Cardiac muscle cell (in vitro differentiated cells and primary cell): ENCODE results near the gene FAM228B. TPM values are rescaled to one million over a fixed set of nuclear protein-coding genes. Genes with fewer than 3 reads are reported as not detected.
"Not testable (repeated sequence)": the region's sequence is repeated elsewhere in the genome, so short reads cannot be mapped to it uniquely, and the experiment has no call there.

Source experiments
- DNase-seq, 2 donors: peaks; one replicate each; pipeline versions ENCODE4 v3.0.0 to v3.0.0-alpha.2; 2010 to 2017; ENCODE audit warnings: low read depth in 1 of 2, low spot score in 1 of 2
- H3K27ac ChIP-seq: fragments of 200-600 bp; sonication (generic); 2 replicates; pipeline ENCODE4 v1.5.1; 2016
- H3K27me3 ChIP-seq: fragments of 200-600 bp; sonication (generic); 2 replicates; pipeline ENCODE4 v1.6.0; 2016; ENCODE audit warnings: control low read depth
- H3K36me3 ChIP-seq: fragments of 200-600 bp; sonication (generic); 2 replicates; pipeline ENCODE4 v1.5.1; 2016; ENCODE audit warnings: control low read depth
- H3K4me1 ChIP-seq: fragments of 200-600 bp; sonication (generic); 2 replicates; pipeline ENCODE4 v1.8.1; 2017; ENCODE audit warnings: low read depth, mild to moderate bottlenecking, mixed run types
- H3K4me3 ChIP-seq: fragments of 200-600 bp; sonication (generic); 2 replicates; pipeline ENCODE4 v1.5.1; 2016; ENCODE audit warnings: mild to moderate bottlenecking
- H3K9me3 ChIP-seq: fragments of 200-600 bp; sonication (generic); 2 replicates; pipeline ENCODE4 v1.5.1; 2017; ENCODE audit warnings: low read depth, mild to moderate bottlenecking, control low read depth
- polyA plus RNA-seq: library from polyadenylated mRNA; unstranded; fragments of >200 nt; fragmentation: Nextera tagmentation; extraction: Ambion mirVana; gene quantifications from 2 replicates; pipeline ENCODE4 v1.2.1, GENCODE V29; 2016
- total RNA-seq: library from RNA; depleted of rRNA; stranded (reverse); fragments of >200 nt; gene quantifications from 2 replicates; pipeline ENCODE4 v1.2.3, GENCODE V29; 2016
- TF ChIP-seq, protein P1 (sequence below): IDR thresholded peaks from 2 replicates; pipeline ENCODE4 v1.5.1; 2012; ENCODE audit warnings: low read depth, mild to moderate bottlenecking, low read length

The FAM228B gene
- total and polyA plus RNA-seq, 2 experiments from 2014 or later = 16.3 to 60.5 TPM

DNA sequence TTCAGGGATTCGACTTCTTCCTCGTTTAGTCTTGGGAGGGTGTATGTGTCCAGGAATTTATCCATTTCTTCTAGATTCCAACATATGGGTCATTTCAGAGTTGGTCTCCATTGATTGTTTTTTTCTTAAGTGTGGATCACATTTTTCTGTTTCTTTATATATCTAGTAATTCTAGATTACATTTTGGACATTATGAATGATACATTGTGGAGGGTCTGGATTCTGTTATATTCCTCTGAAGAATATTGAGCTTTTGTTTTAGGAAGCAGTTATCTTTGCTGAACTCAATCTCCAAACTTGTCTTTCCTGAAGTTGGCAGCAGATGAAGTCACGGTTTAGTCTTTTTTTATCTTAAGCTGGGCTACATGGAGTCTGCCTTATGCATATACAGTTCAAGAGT, 9.3 kb downstream of the FAM228B start:
- H3K27me3 ChIP-seq = no peaks in the 10 kb centered on the region
- no peak overlapping the region for H3K4me3 ChIP-seq
- no peaks in the 10 kb centered on the region for H3K4me1 ChIP-seq
- no peak for DNase-seq
- no peaks in the 10 kb centered on the region for H3K9me3 ChIP-seq
- TF ChIP-seq, protein P1, sequence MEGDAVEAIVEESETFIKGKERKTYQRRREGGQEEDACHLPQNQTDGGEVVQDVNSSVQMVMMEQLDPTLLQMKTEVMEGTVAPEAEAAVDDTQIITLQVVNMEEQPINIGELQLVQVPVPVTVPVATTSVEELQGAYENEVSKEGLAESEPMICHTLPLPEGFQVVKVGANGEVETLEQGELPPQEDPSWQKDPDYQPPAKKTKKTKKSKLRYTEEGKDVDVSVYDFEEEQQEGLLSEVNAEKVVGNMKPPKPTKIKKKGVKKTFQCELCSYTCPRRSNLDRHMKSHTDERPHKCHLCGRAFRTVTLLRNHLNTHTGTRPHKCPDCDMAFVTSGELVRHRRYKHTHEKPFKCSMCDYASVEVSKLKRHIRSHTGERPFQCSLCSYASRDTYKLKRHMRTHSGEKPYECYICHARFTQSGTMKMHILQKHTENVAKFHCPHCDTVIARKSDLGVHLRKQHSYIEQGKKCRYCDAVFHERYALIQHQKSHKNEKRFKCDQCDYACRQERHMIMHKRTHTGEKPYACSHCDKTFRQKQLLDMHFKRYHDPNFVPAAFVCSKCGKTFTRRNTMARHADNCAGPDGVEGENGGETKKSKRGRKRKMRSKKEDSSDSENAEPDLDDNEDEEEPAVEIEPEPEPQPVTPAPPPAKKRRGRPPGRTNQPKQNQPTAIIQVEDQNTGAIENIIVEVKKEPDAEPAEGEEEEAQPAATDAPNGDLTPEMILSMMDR = no peak
- H3K27ac ChIP-seq = no peak overlapping the region
- H3K36me3 ChIP-seq = no peaks in the 10 kb centered on the region

DNA sequence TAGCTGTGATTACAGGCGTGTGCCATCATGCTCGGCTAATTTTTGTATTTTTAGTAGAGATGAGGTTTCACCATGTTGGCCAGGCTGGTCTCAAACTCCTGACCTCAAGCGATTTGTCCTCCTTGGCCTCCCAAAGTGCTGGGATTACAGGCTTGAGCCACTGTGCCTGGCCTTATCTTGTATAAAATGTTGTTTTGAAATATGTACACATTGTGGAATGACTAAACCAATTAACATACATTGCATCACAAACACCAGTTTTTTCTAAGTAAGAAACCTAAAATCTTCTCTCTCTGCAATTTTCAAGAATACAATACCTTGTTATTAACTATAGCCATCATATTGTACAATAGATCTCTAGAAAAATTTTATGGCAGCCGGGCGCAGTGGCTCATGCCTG, 17.0 kb downstream of the FAM228B start:
- H3K27ac ChIP-seq, H3K9me3 ChIP-seq, H3K4me3 ChIP-seq, H3K4me1 ChIP-seq, H3K36me3 ChIP-seq, H3K27me3 ChIP-seq: not testable (repeated sequence)
- DNase-seq = peak in 1 of 2 donors; percentile 41

DNA sequence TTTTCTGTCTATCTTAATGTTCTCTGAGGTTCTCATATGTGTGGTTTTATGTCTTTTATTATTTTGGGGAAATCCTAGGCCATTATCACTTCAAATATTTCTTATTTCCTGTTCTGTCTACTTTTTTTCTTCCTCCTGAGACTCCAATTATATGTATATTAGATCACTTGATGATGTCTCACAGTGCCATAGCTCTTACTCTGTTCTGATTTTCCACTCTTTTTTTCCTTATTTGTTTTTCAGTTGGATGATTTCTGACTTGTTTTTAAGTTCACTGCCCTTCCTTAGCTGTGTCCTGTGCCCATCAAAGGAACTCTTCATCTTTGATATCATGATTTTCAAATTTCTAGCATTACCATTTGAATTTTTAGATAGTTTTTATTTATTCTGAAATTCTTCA, 24.1 kb downstream of the FAM228B start:
- Histone ChIP-seq H3K27ac (no peak overlapping the region), H3K4me3 (no peak overlapping the region), H3K27me3 (no peaks in the 10 kb centered on the region), H3K36me3 (peaks cover 4% of the 10 kb centered on the region), H3K9me3 (no peaks in the 10 kb centered on the region), H3K4me1 (no peaks in the 10 kb centered on the region)
- TF ChIP-seq, protein P1 = no peak
- no peak for DNase-seq

DNA sequence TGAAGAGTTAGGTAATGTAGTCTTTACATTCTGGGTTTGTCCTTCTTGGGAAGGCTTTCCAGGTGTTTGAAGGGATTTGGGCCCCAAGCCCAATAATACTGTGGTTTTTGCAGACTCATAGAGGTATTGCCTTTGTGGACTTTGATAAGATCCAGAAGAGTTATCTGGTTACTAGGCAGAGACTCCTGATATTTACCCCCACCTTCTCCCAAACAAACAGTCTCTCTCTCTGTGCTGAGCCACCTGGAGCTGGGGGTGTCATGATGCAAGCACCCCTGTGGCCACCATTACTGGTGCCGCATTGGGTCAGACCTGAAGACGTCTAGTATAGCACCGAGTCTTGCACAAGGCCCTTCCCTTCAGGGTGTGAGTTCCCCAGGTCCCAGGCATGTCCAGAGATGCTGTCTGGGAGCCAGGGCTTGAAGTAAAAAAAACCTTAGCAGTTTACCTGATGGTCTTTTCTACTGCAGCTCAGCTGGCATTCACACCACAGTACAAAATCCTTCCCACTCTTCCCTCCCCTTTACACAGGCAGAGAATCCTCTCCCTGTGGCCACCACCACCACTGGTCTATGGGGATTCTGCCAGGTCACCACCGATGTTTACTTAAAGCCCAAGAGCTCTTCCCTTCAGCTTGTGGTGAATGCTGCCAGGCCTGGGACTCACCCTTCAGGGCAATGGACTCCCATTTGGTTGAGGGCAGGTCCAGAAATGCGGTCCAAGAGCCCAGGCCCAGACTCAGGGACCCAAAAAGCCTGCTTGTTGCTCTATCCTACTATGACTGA, 29.3 kb downstream of the FAM228B start:
- Histone ChIP-seq H3K27me3 (no peaks in the 10 kb centered on the region), H3K36me3 (peaks cover 4% of the 10 kb centered on the region)
- TF ChIP-seq, protein P1 = no peak

DNA sequence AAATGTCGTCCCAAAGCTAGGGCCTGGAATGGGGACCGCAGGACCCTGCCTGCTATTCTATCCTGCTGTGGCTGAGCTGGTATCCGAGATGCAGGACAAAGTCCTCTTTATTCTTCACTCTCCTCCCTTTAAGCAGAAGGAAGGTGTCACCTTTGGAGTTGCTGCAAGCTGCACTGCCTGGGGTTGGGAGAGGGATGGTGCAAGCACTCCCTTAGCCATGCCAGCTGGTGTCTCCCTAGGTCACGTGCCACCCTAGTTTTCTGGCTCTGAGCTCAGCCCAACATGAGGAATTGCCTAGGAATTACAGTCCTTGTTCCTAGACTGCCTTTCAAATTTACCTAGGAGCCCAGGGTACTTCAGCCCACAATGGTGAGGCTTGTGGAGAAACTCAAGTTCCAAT, 30.2 kb downstream of the FAM228B start:
- no peaks in the 10 kb centered on the region for H3K4me1 ChIP-seq
- H3K4me3 ChIP-seq = no peak overlapping the region
- H3K9me3 ChIP-seq = no peaks in the 10 kb centered on the region
- TF ChIP-seq, protein P1 = no peak
- H3K36me3 ChIP-seq = peaks cover 4% of the 10 kb centered on the region
- no peak for DNase-seq
- no peak overlapping the region for H3K27ac ChIP-seq
- no peaks in the 10 kb centered on the region for H3K27me3 ChIP-seq

More for the DNA sequence above, 29.3 kb downstream of the FAM228B start:
- no peaks in the 10 kb centered on the region for H3K4me1 ChIP-seq
- no peak for DNase-seq
- H3K9me3 ChIP-seq = no peaks in the 10 kb centered on the region
- no peak overlapping the region for H3K27ac ChIP-seq
- H3K4me3 ChIP-seq = no peak overlapping the region

DNA sequence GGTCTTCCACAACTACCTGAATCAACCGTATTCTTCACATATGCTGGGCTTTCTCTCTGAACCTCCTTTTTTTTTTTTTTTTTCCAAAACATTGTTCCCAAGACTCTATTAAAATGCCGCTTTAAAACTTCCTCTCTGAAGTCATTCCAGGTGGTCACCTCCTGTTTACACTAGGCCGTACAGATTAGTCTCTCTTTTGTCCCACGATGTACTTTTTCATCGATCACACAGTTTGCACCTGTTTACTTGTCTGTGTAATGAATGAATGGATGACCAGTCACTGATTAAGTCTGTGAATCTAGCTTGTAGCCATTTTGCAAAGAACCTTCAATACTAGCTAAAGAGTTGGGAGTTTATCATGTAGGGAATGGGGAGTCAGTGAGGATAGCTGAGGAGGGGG, 34.9 kb downstream of the FAM228B start:
- no peak for DNase-seq
- H3K27me3 ChIP-seq = no peaks in the 10 kb centered on the region
- no peaks in the 10 kb centered on the region for H3K9me3 ChIP-seq
- TF ChIP-seq, protein P1 = no peak
- H3K4me3 ChIP-seq = no peak overlapping the region
- H3K27ac ChIP-seq = no peak overlapping the region
- H3K4me1 ChIP-seq = no peaks in the 10 kb centered on the region
- H3K36me3 ChIP-seq = peaks cover 3% of the 10 kb centered on the region
